ENCODE data around the gene UNKL.

Gene UNKL

DNA sequence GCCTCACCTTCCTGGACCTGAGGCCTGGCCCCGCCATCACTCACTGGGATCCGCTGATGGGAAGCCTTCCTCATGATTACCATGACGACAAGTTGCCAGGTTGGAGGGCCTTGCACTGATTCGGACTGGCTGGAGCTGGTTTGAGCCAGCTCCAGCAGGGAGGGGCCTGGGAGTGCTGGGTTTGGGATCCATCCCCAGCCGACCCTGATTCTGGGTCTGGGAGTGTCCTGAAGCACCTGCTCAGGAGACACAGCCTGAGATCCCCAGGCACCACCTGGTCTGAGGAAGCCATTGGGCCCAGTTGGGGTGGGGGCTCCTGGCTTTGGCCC lies 86.9 kb downstream of the UNKL start (continued):
- TF ChIP-seq, protein P1, sequence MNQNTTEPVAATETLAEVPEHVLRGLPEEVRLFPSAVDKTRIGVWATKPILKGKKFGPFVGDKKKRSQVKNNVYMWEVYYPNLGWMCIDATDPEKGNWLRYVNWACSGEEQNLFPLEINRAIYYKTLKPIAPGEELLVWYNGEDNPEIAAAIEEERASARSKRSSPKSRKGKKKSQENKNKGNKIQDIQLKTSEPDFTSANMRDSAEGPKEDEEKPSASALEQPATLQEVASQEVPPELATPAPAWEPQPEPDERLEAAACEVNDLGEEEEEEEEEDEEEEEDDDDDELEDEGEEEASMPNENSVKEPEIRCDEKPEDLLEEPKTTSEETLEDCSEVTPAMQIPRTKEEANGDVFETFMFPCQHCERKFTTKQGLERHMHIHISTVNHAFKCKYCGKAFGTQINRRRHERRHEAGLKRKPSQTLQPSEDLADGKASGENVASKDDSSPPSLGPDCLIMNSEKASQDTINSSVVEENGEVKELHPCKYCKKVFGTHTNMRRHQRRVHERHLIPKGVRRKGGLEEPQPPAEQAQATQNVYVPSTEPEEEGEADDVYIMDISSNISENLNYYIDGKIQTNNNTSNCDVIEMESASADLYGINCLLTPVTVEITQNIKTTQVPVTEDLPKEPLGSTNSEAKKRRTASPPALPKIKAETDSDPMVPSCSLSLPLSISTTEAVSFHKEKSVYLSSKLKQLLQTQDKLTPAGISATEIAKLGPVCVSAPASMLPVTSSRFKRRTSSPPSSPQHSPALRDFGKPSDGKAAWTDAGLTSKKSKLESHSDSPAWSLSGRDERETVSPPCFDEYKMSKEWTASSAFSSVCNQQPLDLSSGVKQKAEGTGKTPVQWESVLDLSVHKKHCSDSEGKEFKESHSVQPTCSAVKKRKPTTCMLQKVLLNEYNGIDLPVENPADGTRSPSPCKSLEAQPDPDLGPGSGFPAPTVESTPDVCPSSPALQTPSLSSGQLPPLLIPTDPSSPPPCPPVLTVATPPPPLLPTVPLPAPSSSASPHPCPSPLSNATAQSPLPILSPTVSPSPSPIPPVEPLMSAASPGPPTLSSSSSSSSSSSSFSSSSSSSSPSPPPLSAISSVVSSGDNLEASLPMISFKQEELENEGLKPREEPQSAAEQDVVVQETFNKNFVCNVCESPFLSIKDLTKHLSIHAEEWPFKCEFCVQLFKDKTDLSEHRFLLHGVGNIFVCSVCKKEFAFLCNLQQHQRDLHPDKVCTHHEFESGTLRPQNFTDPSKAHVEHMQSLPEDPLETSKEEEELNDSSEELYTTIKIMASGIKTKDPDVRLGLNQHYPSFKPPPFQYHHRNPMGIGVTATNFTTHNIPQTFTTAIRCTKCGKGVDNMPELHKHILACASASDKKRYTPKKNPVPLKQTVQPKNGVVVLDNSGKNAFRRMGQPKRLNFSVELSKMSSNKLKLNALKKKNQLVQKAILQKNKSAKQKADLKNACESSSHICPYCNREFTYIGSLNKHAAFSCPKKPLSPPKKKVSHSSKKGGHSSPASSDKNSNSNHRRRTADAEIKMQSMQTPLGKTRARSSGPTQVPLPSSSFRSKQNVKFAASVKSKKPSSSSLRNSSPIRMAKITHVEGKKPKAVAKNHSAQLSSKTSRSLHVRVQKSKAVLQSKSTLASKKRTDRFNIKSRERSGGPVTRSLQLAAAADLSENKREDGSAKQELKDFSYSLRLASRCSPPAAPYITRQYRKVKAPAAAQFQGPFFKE (tag by site-specific recombination; IDR thresholded peaks at IDR 0.05; ENCODE audit: borderline replicate concordance): no peak
- TF ChIP-seq ZNF585B (tag by site-specific recombination; IDR thresholded peaks at IDR 0.05): no peak

DNA sequence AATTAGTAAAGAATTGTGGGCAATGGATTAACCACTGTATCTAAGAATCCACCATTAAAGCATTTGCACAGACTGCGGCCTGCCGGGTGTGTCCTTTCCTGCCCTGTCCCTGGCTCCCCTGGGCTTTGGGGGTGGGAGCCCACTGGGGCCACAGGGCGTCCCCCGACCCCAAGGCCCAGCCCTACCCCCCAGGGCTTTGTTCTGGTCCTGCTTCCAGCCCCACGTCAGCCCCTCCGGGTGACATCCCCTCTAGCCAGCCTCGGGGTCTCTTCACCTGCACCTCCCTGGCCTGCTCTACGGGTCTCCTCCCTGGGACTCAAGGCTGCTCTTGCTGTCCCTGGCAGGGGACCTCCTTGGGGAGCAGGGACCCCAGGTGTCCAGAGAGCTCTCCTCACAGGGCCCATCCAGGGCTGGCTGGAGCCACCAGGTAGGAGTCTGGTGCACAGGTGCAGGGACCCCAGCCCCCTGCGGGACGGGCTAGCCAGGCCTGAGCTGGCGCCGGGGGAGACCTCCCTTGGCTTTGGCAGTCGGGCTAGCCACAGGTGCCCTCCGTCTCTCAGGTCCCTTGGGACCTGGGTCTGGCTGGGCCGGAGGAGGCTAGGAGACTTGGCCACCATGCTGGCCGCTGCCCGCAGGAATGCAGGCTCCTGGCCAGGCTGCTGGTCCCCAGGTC lies 87.4 kb downstream of the UNKL start:
- Histone ChIP-seq H3K4me1 (ENCODE audit: control insufficient read depth, insufficient read depth, low read length) (no peaks in the 10 kb centered on the region), H3K36me3 (ENCODE audit: control insufficient read depth in 2 of 2, insufficient read depth in 1 of 2, low read length in 2 of 2) (peaks cover 3 to 19% of the 10 kb centered on the region in 2 experiments; a peak in 2 of 3 replicates), H3K4me3 (ENCODE audit: low read depth, low read length) (no peak overlapping the region), H3K27ac (ENCODE audit: extremely low read depth, low read depth, low read length) (no peak overlapping the region), H3K9me3 (ENCODE audit: control insufficient read depth, insufficient read depth, low read depth, low read length) (no peaks in the 10 kb centered on the region)
- POLR2A ChIA-PET: interaction anchor here (0.6 to 1.8 kb wide), 4 partner anchors 8 to 231 kb away, joined by 3 to 7 read pairs (median 4); no protein-coding TSS in a partner anchor
- TF ChIP-seq GLIS2 (tag by site-specific recombination; IDR thresholded peaks at IDR 0.05) (0 out of 2 replicates have a peak, but pooled peaks have one; percentile 31), KLF7 (tag by site-specific recombination; IDR thresholded peaks at IDR 0.05; ENCODE audit: borderline replicate concordance) (no peak), SCRT2 (tag by site-specific recombination; IDR thresholded peaks at IDR 0.05) (peak; percentile 59), ZNF629 (tag by site-specific recombination; IDR thresholded peaks at IDR 0.05) (no peak), ZNF830 (tag by site-specific recombination; IDR thresholded peaks at IDR 0.05; ENCODE audit: low read depth) (no peak), ZNF585B (tag by site-specific recombination; IDR thresholded peaks at IDR 0.05) (no peak), HOXD13 (CRISPR knock-in tag; IDR thresholded peaks at IDR 0.05; ENCODE audit: borderline replicate concordance) (no peak), EGR2 (tag by site-specific recombination; IDR thresholded peaks at IDR 0.05; ENCODE audit: low read depth) (no peak), ZNF23 (tag by site-specific recombination; IDR thresholded peaks at IDR 0.05; ENCODE audit: borderline replicate concordance) (no peak), ZNF354C (tag by site-specific recombination; IDR thresholded peaks at IDR 0.05; ENCODE audit: borderline replicate concordance, low read depth) (no peak), SETDB1 (IDR thresholded peaks at IDR 0.05; ENCODE audit: insufficient read length, low read length) (no peak), ZFP69B (tag by site-specific recombination; IDR thresholded peaks at IDR 0.05) (no peak), WT1 (tag by site-specific recombination; IDR thresholded peaks at IDR 0.05) (no peak), ZNF747 (tag by site-specific recombination; IDR thresholded peaks at IDR 0.05) (no peak), ZNF837 (tag by site-specific recombination; IDR thresholded peaks at IDR 0.05) (no peak), SP7 (tag by site-specific recombination; IDR thresholded peaks at IDR 0.05) (no peak), ZNF571 (tag by site-specific recombination; IDR thresholded peaks at IDR 0.05) (no peak), ZIC2 (tag by site-specific recombination; IDR thresholded peaks at IDR 0.05) (0 out of 2 replicates have a peak, but pooled peaks have one; percentile 11), ZNF654 (tag by site-specific recombination; IDR thresholded peaks at IDR 0.05; ENCODE audit: low read depth) (no peak), ZNF701 (tag by site-specific recombination; IDR thresholded peaks at IDR 0.05) (no peak)
- TF ChIP-seq, protein P2, sequence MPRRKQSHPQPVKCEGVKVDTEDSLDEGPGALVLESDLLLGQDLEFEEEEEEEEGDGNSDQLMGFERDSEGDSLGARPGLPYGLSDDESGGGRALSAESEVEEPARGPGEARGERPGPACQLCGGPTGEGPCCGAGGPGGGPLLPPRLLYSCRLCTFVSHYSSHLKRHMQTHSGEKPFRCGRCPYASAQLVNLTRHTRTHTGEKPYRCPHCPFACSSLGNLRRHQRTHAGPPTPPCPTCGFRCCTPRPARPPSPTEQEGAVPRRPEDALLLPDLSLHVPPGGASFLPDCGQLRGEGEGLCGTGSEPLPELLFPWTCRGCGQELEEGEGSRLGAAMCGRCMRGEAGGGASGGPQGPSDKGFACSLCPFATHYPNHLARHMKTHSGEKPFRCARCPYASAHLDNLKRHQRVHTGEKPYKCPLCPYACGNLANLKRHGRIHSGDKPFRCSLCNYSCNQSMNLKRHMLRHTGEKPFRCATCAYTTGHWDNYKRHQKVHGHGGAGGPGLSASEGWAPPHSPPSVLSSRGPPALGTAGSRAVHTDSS (tag by site-specific recombination; IDR thresholded peaks at IDR 0.05): no peak
- CTCF ChIA-PET: no interaction called here
